KBM-7 (cell line): ENCODE measurements around the gene PRR33.
A peak's percentile ranks its signal among the peaks of the same experiment; 100 is the strongest.

ENCODE experiments used
- DNase-seq: peaks from one replicate; pipeline ENCODE4 v3.0.0-alpha.2; 2015
- in situ Hi-C: fragments of 300-500 bp; cut with MboI; formaldehyde crosslinking; loops from 2 replicates; pipeline ENCODE4 v1.14.3; 2020; ENCODE audit warnings: low sequenced_read_pairs, low pct_unique_long_range_greater_than_20kb, mixed read lengths

Gene PRR33

GRCh38 chr11:1869427-1870325, 22.0 kb downstream of the PRR33 start:
- in situ Hi-C loops = no loop called here
- DNase-seq = no peak

GRCh38 chr11:1868636-1869291, 22.9 kb downstream of the PRR33 start:
- DNase-seq = no peak
- in situ Hi-C loops = no loop called here

- no peak for DNase-seq
- in situ Hi-C loops = no loop called here
Observed at GRCh38 chr11:1868056-1868635, 23.5 kb downstream of the PRR33 start.

- in situ Hi-C loops = no loop called here
- DNase-seq = no peak
Observed at GRCh38 chr11:1867381-1867780, 24.3 kb downstream of the PRR33 start.

- no peak for DNase-seq
- in situ Hi-C loops = no loop called here
Observed at GRCh38 chr11:1866776-1867175, 24.9 kb downstream of the PRR33 start.

GRCh38 chr11:1866226-1866625, 25.5 kb downstream of the PRR33 start:
- in situ Hi-C loops = no loop called here

GRCh38 chr11:1864831-1865665, 26.6 kb downstream of the PRR33 start:
- in situ Hi-C loops = no loop called here
- DNase-seq = no peak

More at GRCh38 chr11:1866226-1866625, 25.5 kb downstream of the PRR33 start:
- no peak for DNase-seq

GRCh38 chr11:1864231-1864630, 27.5 kb downstream of the PRR33 start:
- in situ Hi-C loops = no loop called here
- DNase-seq = no peak

- DNase-seq = peak; percentile 51
- in situ Hi-C loops = no loop called here
Observed at GRCh38 chr11:1863352-1864216, 28.1 kb downstream of the PRR33 start.

GRCh38 chr11:1862588-1863351, 28.9 kb downstream of the PRR33 start:
- DNase-seq = no peak

GRCh38 chr11:1861435-1862411, 30.0 kb downstream of the PRR33 start:
- in situ Hi-C loops = no loop called here
- DNase-seq = no peak

More at GRCh38 chr11:1862588-1863351, 28.9 kb downstream of the PRR33 start:
- in situ Hi-C loops = no loop called here

- no peak for DNase-seq
- in situ Hi-C loops = no loop called here
Observed at GRCh38 chr11:1860108-1860507, 31.6 kb downstream of the PRR33 start.

- in situ Hi-C loops = no loop called here
- no peak for DNase-seq
Observed at GRCh38 chr11:1859004-1859403, 32.7 kb downstream of the PRR33 start.

GRCh38 chr11:1858576-1858975, 33.1 kb downstream of the PRR33 start:
- in situ Hi-C loops = no loop called here
- DNase-seq = no peak

- no peak for DNase-seq
- in situ Hi-C loops = no loop called here
Observed at GRCh38 chr11:1858154-1858553, 33.5 kb downstream of the PRR33 start.

GRCh38 chr11:1857064-1857463, 34.6 kb downstream of the PRR33 start:
- in situ Hi-C loops = no loop called here
- DNase-seq = no peak
